ENCODE results near the gene ZAR1L.

ZAR1L gene

GRCh38 chr13:32265726-32266125, 49.4 kb downstream of the ZAR1L start:
- DNase-seq (ENCODE audit: insufficient read length, low spot score) (no peak), FAIRE-seq (no peak)
- TF ChIP-seq CTCF (IDR thresholded peaks at IDR 0.05; ENCODE audit: insufficient read depth, missing control alignments): no peak

GRCh38 chr13:32264407-32264806, 50.8 kb downstream of the ZAR1L start:
- FAIRE-seq: no peak
- TF ChIP-seq CTCF (IDR thresholded peaks at IDR 0.05; ENCODE audit: insufficient read depth, missing control alignments): no peak
- DNase-seq (ENCODE audit: insufficient read length, low spot score): no peak

- DNase-seq (ENCODE audit: insufficient read length, low spot score) (no peak), FAIRE-seq (no peak)
- TF ChIP-seq CTCF (IDR thresholded peaks at IDR 0.05; ENCODE audit: insufficient read depth, missing control alignments): no peak
Observed at GRCh38 chr13:32262619-32263018, 52.5 kb downstream of the ZAR1L start.

GRCh38 chr13:32262165-32262564, 53.0 kb downstream of the ZAR1L start:
- TF ChIP-seq CTCF (IDR thresholded peaks at IDR 0.05; ENCODE audit: insufficient read depth, missing control alignments): no peak
- FAIRE-seq (no peak), DNase-seq (ENCODE audit: insufficient read length, low spot score) (no peak)

GRCh38 chr13:32261567-32261966, 53.6 kb downstream of the ZAR1L start:
- DNase-seq (ENCODE audit: insufficient read length, low spot score) (no peak), FAIRE-seq (no peak)
- no peak for TF ChIP-seq CTCF (IDR thresholded peaks at IDR 0.05; ENCODE audit: insufficient read depth, missing control alignments)

GRCh38 chr13:32259116-32259515, 56.0 kb downstream of the ZAR1L start:
- TF ChIP-seq CTCF (IDR thresholded peaks at IDR 0.05; ENCODE audit: insufficient read depth, missing control alignments): no peak
- FAIRE-seq: no peak
- no peak for DNase-seq (ENCODE audit: insufficient read length, low spot score)

- DNase-seq (ENCODE audit: insufficient read length, low spot score) (no peak), FAIRE-seq (no peak)
- no peak for TF ChIP-seq CTCF (IDR thresholded peaks at IDR 0.05; ENCODE audit: insufficient read depth, missing control alignments)
Observed at GRCh38 chr13:32257649-32258048, 57.5 kb downstream of the ZAR1L start.

Measured in D721Med (cell line).